ENCODE data around the gene RPS21.
"Not testable (repeated sequence)": the region's sequence is repeated elsewhere in the genome, so short reads cannot be mapped to it uniquely, and the experiment has no call there.

The RPS21 gene

GRCh38 chr20:62365814-62366369, 21.0 kb upstream of the RPS21 start:
- DNase-seq (ENCODE audit: low spot score): no peak

GRCh38 chr20:62366370-62367135, 20.4 kb upstream of the RPS21 start:
- DNase-seq (ENCODE audit: low spot score): no peak

GRCh38 chr20:62367136-62367632, 19.7 kb upstream of the RPS21 start, which contains the start of gene LAMA5:
Gene LAMA5 (minus strand): TSS chr20:62367312. CDS start chr20:62367245, 67 bp downstream.
- DNase-seq (ENCODE audit: low spot score): peak; percentile 47

- no peak for DNase-seq (ENCODE audit: low spot score)
These were observed 19.1 kb upstream of the RPS21 start for GRCh38 chr20:62367633-62368391.

- DNase-seq (ENCODE audit: low spot score): peak; percentile 54
These were observed 18.4 kb upstream of the RPS21 start for GRCh38 chr20:62368392-62368975.

- no peak for DNase-seq (ENCODE audit: low spot score)
These were observed 17.7 kb upstream of the RPS21 start for GRCh38 chr20:62368976-62369814.

- DNase-seq (ENCODE audit: low spot score): no peak
These were observed 17.1 kb upstream of the RPS21 start for GRCh38 chr20:62369815-62370114.

- DNase-seq (ENCODE audit: low spot score): no peak
These were observed 16.6 kb upstream of the RPS21 start for GRCh38 chr20:62370115-62370806.

GRCh38 chr20:62370807-62371587, 15.9 kb upstream of the RPS21 start:
- DNase-seq (ENCODE audit: low spot score): no peak

- no peak for DNase-seq (ENCODE audit: low spot score)
These were observed 15.3 kb upstream of the RPS21 start for GRCh38 chr20:62371588-62372041.

GRCh38 chr20:62372042-62372993, 14.6 kb upstream of the RPS21 start:
- no peak for DNase-seq (ENCODE audit: low spot score)

- DNase-seq (ENCODE audit: low spot score): not testable (repeated sequence)
These were observed 13.2 kb upstream of the RPS21 start for GRCh38 chr20:62373631-62374179.

GRCh38 chr20:62374331-62375152, 12.4 kb upstream of the RPS21 start:
- no peak for DNase-seq (ENCODE audit: low spot score)

GRCh38 chr20:62376112-62377063, 10.5 kb upstream of the RPS21 start:
- no peak for DNase-seq (ENCODE audit: low spot score)

- no peak for DNase-seq (ENCODE audit: low spot score)
These were observed 9.8 kb upstream of the RPS21 start for GRCh38 chr20:62377064-62377461.

- DNase-seq (ENCODE audit: low spot score): no peak
These were observed 9.2 kb upstream of the RPS21 start for GRCh38 chr20:62377615-62378178.
